B cell (primary cell): ENCODE measurements around the gene SLC7A10.

Source experiments
- CTCF ChIP-seq: fragments of 200-600 bp; IDR thresholded peaks from one replicate; pipeline ENCODE4 v1.8.0; 2022; ENCODE audit warnings: antibody characterized with exemption, mild to moderate bottlenecking
- EZH2 ChIP-seq: IDR thresholded peaks from 2 replicates; pipeline ENCODE4 v1.6.1; 2012; ENCODE audit warnings: borderline replicate concordance, low read depth, mild to moderate bottlenecking, moderate library complexity, low read length; ENCODE audit not compliant: insufficient read depth, poor library complexity, severe bottlenecking

GRCh38 chr19:33267706-33268105 lies 42.1 kb upstream of the SLC7A10 start:
- no peak for TF ChIP-seq CTCF
- TF ChIP-seq EZH2, result no peak
